Head of caudate nucleus (tissue), 42 donors: ENCODE results near the gene PLEKHM3.

Source experiments
- DNase-seq, 42 donors: peaks; one replicate each; pipeline versions ENCODE4 v3.0.0 to v3.0.0-alpha.2; 2020 to 2021; ENCODE audit warnings: mixed read lengths in 7 of 42
- intact Hi-C: fragments of 100-400 bp; cut with DNase I; formaldehyde crosslinking; loops from one replicate; pipeline ENCODE4 v1.15.0; 2022

Gene PLEKHM3

DNA sequence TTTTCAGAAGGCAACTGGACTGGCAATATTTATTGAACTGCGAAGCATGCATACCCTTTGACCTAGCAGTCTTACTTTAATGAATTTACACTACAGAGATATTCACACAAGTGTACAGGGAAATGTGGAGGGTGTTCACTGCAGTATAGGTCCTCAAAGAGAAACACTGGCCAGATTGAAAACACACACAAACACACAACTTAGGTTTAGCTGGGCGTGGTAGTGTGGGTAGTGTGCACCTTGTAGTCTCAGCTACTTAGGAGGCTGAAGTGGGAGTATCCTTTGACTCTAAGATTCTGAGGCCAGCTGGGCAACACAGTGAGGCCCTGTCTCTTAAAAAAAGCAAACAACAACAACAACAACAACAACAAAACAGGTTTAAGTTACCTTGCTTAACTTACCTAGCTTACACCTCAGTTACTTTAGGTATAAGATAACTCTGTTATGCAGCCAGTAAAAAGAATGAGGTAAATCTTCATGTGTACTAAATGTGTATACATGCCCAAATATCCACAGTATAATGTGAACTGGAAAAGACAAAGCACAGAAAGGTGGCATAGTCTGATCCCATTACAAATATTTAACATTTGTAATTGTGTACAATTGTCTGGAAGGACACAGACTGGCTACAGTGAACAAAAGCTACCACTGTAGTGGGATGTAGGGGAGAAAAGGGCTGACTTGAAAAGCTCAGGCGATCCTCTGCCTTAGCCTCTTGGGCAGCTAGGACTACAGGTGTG, 149.7 kb downstream of the PLEKHM3 start:
- DNase-seq, result no peak
- intact Hi-C loops, result no loop called here

DNA sequence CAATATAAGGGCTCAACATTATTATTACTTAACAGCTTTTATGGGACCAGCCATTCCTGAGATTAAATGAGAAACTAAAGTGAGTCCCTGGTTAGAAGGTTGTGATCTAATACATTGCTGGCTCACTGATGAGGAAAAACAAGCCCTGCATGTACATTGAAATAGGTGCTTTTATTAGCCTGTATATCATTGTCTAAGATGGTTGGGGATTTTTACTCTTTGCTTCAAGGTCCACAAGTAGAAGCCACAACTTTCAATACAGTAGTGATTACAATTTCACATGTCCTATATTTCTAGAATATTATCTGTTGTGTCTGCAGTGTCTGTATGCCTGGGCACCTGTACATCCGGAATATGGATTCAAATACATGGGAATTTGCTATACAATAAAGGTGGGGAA, 151.5 kb downstream of the PLEKHM3 start:
- intact Hi-C loops, result no loop called here

DNA sequence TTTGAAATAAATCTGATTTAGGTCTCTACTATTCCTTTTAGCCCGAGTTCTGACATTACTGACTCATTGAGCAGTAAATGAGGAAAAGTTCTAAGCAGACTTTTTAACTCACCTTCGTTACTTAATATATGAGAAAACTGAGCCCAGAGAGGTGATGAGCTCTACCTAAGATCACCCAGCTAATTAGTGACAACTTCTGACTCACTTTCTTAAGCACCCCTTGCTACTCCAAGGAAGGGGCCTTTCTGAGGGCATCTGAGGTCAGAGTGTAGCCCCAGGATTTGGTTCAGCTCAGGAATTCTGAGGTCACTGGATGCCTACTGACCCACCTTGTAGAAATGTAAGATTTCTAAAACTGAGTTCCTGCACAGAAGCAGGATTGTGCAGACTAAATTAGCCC, 153.4 kb downstream of the PLEKHM3 start:
- intact Hi-C loops, result no loop called here
- no peak for DNase-seq

More for the DNA sequence above, 151.5 kb downstream of the PLEKHM3 start:
- no peak for DNase-seq

DNA sequence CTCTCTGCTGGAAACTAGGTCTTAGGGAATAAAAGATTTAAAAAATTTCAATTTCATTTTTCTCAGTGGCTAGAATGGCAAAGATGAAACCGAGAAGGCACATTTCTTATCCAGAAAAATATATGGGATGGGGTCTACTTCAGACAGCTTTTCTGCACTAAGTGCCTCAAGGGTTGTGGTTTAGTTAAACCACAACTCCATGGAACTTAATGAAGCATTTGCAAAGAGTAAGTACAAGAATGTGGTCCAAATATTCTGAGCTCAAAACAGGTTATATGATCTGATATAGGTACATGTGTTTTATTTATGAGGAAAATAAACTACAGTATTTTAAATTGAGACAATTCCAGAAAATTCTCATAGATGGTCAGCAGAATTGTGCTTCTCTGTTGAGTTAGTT, 153.8 kb downstream of the PLEKHM3 start:
- intact Hi-C loops, result no loop called here
- no peak for DNase-seq

DNA sequence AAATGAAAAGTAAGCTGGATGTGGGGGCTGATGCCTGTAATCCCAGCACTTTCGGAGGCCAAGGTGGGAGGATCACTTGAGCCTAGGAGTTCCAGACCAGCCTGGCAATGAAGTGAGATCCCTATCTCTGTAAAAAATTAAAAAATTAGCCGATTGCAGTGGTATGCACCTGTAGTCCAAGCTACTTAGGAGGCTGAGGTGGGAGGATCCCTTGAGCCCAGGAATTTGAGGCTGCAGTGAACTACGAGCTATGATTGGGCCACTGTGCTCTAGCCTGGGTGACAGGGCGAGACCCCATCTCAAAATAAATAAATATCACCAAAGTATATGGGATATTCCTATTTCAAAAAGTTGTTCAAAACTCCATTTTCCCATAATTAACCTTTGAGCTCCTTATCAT, 154.5 kb downstream of the PLEKHM3 start:
- no peak for DNase-seq
- intact Hi-C loops, result no loop called here

DNA sequence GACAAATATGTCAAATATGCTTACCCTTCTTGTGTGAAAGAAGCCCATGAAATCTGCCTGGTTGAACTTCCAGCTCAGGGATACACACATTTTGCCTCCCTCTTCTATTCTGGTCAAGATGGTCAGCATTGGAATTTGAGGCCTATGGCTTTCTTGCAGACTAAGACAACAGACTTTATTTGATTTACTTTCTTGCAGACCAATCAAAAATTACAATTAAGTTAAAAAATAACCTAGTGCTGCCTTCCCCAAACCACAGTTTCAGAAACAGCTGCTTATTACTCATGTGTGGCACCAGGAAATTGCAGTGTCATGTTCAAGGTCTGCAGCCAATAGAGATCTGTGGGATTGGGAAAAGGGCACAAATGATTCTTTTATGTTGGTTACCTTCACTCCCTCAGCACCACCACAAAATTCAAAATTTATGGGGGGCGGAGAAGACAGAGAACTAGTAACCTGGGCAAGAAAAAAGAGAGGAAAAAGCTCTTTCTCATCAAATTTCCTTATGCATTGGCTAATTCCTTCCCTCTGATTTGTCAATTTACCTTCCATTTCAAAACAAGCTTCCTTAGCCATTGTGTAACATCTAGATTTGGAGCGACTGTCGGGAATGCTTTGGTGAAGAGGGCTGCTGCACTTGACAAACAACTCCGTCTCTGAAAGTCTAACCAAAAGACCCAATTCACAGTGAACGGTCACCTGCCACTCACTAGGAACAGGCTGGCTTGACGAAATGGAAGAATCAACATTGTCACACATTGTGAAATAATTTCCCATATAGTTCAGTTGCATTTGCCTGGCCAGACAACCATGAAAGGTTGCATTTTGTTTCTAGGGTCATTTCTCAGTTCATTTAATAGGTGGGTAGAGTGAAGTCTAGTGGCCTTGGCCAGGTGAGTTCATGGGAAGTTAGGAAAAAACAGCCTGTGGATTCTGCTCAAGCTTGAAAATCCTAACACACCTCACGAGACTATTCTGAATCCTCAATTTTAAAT, 155.2 kb downstream of the PLEKHM3 start:
- no peak for DNase-seq
- intact Hi-C loops, result no loop called here

DNA sequence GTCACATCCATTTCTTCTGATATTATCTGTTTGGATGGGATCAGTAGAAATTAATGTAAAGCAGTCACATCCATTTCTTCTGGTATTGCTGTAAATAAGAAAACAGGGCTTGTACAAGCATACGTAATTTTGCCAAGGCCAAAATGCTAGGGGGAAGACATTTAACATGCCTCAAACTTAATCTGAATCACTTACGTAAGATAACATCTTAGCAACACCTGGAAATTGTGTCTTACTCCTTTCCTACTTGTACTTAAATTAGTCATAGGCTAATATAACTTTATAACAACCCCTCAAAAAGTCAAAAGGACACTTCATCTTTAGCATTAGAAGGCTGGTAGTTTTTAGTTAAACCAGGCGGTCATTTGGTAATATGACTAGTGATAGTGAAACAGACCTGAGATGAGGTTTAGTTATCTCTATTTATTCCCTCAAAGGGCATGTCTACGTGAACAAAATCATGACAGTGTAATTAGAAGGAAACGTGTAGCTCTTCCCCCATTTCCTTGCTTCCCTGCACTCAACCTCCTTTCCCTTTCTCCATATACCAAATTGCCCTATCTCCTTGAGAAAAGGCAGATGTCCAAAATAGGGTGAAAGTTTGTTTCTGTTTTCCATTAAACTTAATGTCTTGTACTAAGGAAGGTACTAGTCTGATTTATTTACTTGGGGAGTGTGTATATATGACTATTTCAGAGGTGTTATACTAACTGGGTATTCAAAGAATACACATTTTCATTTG, 156.3 kb downstream of the PLEKHM3 start:
- no peak for DNase-seq
- intact Hi-C loops, result no loop called here

DNA sequence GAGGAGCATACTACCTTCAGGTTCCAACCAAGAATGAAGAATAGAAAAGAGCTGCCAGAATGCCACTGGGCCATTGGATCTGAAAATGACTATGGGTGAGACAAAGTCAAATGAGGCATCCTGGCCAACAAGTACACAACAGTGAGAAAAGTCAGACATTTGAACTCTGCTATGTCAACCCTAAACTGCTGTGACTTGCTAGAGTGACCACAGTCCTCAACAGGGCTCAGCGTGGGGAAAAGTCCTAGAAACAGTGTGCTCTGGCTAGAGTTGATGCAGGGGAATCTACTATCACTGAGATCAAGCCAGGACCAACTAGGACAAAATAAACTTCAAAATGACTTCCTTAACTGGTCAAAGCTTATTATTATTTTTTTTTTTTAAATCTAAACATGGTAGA, 157.4 kb downstream of the PLEKHM3 start:
- no peak for DNase-seq
- intact Hi-C loops, result no loop called here

DNA sequence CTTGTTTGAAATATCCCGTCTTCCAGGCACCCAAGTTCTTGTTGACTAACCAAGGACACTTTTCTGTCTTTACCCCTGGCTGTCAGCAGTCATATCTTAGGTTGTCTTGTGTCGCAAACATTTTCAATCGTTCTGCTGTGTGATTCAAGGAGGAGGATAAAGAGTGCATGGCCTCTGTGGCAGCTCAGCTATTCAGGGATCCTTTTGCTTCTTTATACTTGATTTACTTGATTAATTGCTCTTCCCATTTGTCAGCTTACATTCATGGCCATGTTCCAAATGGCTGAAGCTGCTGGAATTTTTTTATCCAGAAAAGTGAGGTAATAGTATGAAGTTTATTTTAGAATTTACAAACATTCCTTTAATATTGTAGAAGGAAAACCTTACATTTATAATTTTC, 158.3 kb downstream of the PLEKHM3 start:
- DNase-seq, result no peak
- intact Hi-C loops, result no loop called here

DNA sequence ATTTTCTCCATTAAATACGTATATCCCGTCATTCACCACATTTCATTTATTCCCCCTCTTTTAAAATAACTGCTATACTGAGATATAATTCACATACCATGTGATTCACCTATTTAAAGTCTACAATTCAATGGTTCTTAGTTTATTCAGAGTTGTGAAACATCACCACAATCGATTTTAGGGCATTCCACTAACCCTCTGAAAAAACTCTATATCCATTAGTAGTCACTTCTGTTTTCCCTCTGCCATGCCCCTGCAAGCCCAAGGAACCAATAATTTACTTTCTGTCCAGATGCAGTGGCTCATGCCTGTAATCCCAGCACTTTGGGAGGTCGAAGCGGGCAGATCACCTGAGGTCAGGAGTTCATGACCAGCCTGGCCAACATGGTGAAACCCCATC, 160.1 kb downstream of the PLEKHM3 start:
- no peak for DNase-seq
- intact Hi-C loops, result no loop called here

DNA sequence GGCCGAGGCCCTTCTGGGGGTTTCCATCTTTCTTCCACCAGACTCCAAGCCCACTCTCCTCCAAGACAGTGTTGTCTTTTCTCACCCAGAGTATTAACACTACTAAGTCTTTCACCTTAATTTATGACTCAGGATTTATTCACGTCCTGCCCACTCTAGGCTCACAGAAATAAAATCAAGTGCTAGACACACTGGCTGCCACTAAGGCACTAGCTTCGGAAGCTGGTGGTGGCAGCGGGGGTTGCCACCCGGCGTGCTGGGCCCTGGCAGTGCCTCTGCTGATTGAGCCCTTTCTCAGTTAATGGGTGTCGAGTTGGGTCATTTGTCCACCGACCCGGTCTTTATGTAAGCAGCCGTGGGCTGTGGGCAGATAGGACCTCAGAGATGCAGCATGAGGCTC, 162.0 kb downstream of the PLEKHM3 start:
- DNase-seq, result peak in 2 of 42 donors; percentile 11 to 21
- intact Hi-C loops, result no loop called here

DNA sequence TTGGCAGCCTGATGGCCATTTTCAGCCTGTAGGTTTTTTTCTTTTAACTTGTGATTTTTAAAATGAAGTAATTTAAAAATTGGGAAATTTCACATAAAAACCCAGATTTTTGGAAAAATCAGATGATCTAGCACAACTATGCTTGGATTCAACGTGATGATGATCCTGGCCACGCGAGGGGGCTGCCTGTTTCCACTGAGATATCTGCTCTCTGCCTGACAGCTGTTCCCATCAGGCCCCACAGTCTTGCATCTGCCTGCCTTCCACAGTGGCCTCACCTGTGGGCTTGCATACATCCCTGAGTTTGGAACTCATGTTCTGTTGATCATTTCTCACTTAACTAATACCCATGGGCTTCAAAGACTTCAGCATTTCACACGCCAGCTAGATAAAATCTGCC, 163.5 kb downstream of the PLEKHM3 start:
- intact Hi-C loops, result no loop called here
- DNase-seq, result no peak

DNA sequence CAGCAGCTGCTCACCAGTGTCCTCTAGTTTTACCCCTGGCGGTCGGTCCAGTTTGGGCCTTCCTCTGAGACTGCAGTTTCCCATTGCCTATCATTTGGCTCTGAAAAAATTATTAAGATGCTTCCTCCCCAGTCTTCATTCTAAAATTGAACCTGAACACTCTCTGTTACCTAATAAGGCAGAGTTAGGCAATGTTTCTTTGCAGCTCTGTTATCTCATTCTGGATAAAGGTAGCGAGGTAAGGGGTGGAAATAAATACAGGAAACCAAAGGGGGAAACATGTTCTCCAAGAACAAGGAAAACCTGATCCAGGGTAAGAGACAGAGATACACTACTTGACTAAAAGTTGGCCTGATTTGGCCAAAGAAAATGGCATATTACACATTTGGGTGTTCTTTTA, 164.6 kb downstream of the PLEKHM3 start:
- intact Hi-C loops, result no loop called here
- DNase-seq, result no peak

DNA sequence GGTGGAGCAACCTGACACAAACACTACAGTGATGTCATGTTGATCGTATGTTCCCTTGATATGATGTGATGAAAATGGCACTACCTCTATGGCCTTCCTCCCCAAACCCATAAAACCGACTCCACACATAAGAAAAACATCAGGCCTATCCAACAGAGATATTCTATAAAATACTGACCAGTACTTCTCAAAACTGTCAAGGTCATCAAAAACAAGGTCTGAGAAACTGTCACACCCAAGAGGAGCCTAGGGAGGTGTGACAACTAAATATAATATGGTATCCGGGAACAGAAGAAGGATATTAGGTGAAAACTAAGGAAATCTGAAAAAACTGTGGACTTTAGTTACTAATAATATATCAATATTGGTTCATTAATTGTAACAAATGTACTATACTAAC, 169.7 kb downstream of the PLEKHM3 start:
- intact Hi-C loops, result no loop called here
- DNase-seq, result no peak

DNA sequence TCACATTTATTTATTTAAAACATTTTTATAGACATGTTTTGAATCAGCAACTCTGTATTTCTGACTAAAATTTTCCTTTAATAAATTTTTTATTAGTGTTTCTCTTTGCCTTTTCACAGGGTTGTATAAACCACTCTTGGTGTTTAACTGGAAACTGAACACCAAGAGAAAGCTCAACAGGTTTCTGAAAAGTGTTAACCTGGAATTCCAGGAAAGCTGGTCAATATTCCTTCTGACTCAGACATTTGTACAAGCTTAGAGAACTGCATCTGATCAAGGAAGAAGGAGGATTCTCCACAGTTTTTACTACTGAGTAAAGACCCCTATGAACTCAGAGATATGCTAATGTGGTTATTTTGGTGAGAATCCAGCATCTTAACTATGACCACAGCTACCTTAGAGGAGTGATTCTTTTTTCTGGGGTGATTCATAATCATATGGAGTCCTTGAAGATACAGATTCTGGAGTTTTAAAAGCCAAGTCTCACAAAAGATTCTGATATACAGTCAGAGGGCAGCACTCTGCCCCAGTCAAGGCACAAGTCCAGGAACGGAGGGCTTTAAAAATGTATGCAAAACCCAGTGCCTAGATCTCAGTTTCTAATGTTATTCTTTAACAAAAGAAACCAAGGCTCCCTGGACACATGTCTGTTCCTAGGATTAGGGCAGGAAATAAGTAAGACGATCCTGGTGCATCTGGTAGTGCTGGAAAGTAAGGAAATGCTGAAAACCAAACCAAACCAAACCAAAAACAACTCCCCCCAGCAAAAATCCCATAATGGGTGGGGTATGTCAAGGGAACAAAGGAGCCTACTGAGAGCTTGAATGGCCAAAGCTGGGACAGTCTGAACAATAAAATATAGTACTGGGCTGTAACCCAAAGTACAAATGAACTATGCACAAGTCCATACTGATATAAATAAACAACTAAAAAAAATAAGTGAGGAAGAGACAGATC, 170.6 kb downstream of the PLEKHM3 start:
- DNase-seq, result peak in 3 of 42 donors; percentile 14 to 17 (median 15)
- intact Hi-C loops, result no loop called here

DNA sequence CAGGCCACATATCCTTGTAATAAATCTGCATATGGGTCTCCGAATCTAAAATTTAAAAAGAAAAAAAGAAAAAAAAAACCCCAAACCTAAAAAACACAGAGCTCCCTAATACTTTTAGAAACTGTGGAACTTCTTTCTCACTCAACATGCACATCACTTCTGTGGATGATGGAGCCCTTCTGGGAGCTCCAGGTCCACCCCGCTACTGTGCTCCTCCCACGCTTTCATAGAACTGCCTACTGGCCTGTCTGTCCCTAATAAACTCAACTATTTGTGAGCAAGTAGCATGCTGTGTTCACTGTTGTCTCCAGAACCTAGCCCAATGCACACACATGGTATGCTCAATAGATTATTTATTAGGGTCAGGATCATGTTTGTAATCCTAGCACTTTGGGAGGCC, 172.5 kb downstream of the PLEKHM3 start:
- intact Hi-C loops, result no loop called here
- no peak for DNase-seq

DNA sequence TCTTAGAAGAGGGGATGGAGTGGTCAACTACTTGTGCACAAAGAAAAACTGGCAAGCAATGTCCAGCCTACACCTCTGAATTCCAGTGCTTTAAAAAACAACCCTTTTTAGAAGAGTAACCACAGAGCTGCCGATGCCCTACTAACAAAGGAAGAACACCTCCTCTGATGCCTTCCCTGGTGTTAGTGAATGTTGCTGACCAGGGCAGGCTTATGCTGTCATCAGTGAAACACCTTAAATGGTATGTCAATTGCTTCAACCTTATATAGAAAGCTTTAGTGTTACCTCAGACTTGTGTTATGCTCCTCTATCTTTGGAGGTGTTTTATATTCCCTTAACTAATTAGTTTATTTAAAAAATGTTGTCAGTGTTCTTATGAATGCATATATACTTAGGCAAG, 175.9 kb downstream of the PLEKHM3 start:
- no peak for DNase-seq
- intact Hi-C loops, result no loop called here

DNA sequence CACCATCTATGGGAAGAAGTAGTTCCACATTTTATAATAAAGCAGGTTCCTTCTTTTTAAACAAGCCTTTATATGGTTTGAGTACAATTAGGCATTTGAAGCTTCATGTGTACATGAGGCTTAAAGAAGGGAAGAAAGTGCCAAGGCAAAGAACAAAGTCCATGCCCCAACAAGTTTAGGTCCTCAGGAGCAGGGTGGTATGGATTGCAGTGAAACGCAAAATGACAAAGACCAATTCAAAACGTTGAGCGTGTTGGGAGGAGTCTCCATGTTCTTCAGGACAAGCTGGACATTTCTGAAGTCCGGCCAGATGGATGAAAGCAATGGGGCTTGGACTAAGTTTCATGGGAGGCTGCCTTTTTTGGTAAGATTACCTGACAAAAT, 176.8 kb downstream of the PLEKHM3 start:
- DNase-seq, result no peak
- intact Hi-C loops, result no loop called here
